WTC11 (cell line): Measurements from ENCODE around the gene FHIT. TPM values are rescaled to one million over a fixed set of nuclear protein-coding genes. Genes with fewer than 3 reads are reported as not detected.

Experiments used
- ATAC-seq: fragments of 200-7000 bp; cut with Tn5 transposase; 2 replicates; pipeline ENCODE4 v1.10.0; 2021; ENCODE audit warnings: mild to moderate bottlenecking, moderate library complexity
- CTCF ChIA-PET: fragments of 300-600 bp; sonication (Branson Sonifier 250); formaldehyde crosslinking; loops from one replicate; lab custom pipeline; 2021; ENCODE audit warnings: antibody characterized with exemption; lab: Charles Lee
- POLR2A ChIA-PET: fragments of 350-600 bp; sonication (Branson Sonifier 250); formaldehyde crosslinking; loops from one replicate; lab custom pipeline; 2021; ENCODE audit warnings: antibody characterized with exemption; lab: Charles Lee
- DNase-seq: peaks from one replicate; pipeline ENCODE4 v3.0.0; 2021; ENCODE audit warnings: low spot score
- H3K27ac Mint-ChIP-seq: 2 replicates; pipeline ENCODE4 v1.8.0; 2021; ENCODE audit warnings: mixed read lengths
- H3K27me3 Mint-ChIP-seq: 2 replicates; pipeline ENCODE4 v1.8.0; 2021; ENCODE audit warnings: low read depth, mild to moderate bottlenecking, moderate library complexity, mixed read lengths
- H3K36me3 Mint-ChIP-seq: 2 replicates; pipeline ENCODE4 v1.8.0; 2021; ENCODE audit warnings: mixed read lengths
- H3K4me1 Mint-ChIP-seq: 2 replicates; pipeline ENCODE4 v1.8.0; 2022; ENCODE audit warnings: mixed read lengths
- H3K4me3 Mint-ChIP-seq: 2 replicates; pipeline ENCODE4 v1.8.0; 2021; ENCODE audit warnings: mild to moderate bottlenecking, moderate library complexity, mixed read lengths
- H3K9me3 Mint-ChIP-seq: 2 replicates; pipeline ENCODE4 v1.8.0; 2021; ENCODE audit warnings: mixed read lengths
- AFF4 ChIP-seq: sonication (generic); formaldehyde crosslinking; IDR thresholded peaks from 2 replicates; pipeline ENCODE4 v1.8.1; 2023; ENCODE audit warnings: mild to moderate bottlenecking, missing genetic modification reagents, borderline replicate concordance
- ARID4B ChIP-seq: sonication (generic); formaldehyde crosslinking; IDR thresholded peaks from 2 replicates; pipeline ENCODE4 v1.8.0; 2023; ENCODE audit warnings: missing genetic modification reagents, mild to moderate bottlenecking, borderline replicate concordance
- CDX4 ChIP-seq: fragments of 250-450 bp; sonication (Bioruptor Pico); IDR thresholded peaks from 2 replicates; pipeline ENCODE4 v1.9.0; 2021; ENCODE audit warnings: moderate library complexity, mild to moderate bottlenecking, inconsistent platforms, borderline replicate concordance
- ETV6 ChIP-seq: sonication (generic); formaldehyde crosslinking; IDR thresholded peaks from 2 replicates; pipeline ENCODE4 v1.8.1; 2022; ENCODE audit warnings: mild to moderate bottlenecking, missing genetic modification reagents
- FOXJ3 ChIP-seq: sonication (generic); formaldehyde crosslinking; IDR thresholded peaks from 2 replicates; pipeline ENCODE4 v1.9.0; 2021; ENCODE audit warnings: missing genetic modification reagents, mild to moderate bottlenecking, borderline replicate concordance
- IRF1 ChIP-seq: sonication (generic); formaldehyde crosslinking; IDR thresholded peaks from 2 replicates; pipeline ENCODE4 v1.8.0; 2023; ENCODE audit warnings: missing genetic modification reagents
- JAZF1 ChIP-seq: fragments of 250-450 bp; sonication (Bioruptor Pico); IDR thresholded peaks from 2 replicates; pipeline ENCODE4 v1.9.0; 2021; ENCODE audit warnings: moderate library complexity, mild to moderate bottlenecking, inconsistent platforms
- JUN ChIP-seq: sonication (generic); formaldehyde crosslinking; IDR thresholded peaks from 2 replicates; pipeline ENCODE4 v1.8.0; 2023; ENCODE audit warnings: mild to moderate bottlenecking, missing genetic modification reagents
- MLX ChIP-seq: sonication (generic); formaldehyde crosslinking; IDR thresholded peaks from 2 replicates; pipeline ENCODE4 v1.8.1; 2023; ENCODE audit warnings: mild to moderate bottlenecking, missing genetic modification reagents, moderate library complexity
- MXD4 ChIP-seq: fragments of 250-450 bp; sonication (Bioruptor Pico); IDR thresholded peaks from 2 replicates; pipeline ENCODE4 v1.8.0; 2021; ENCODE audit warnings: mild to moderate bottlenecking, moderate library complexity, borderline replicate concordance
- NFATC4 ChIP-seq: fragments of 250-450 bp; sonication (Bioruptor Pico); IDR thresholded peaks from 2 replicates; pipeline ENCODE4 v1.9.0; 2021; ENCODE audit warnings: mild to moderate bottlenecking
- NFE2L1 ChIP-seq: sonication (generic); formaldehyde crosslinking; IDR thresholded peaks from 2 replicates; pipeline ENCODE4 v1.8.1; 2023; ENCODE audit warnings: missing genetic modification reagents
- NR3C1 ChIP-seq: sonication (generic); formaldehyde crosslinking; conservative IDR thresholded peaks from 2 replicates; pipeline ENCODE4 v1.8.1; 2023; ENCODE audit warnings: low read depth, mild to moderate bottlenecking, missing genetic modification reagents
- STAT6 ChIP-seq: sonication (generic); formaldehyde crosslinking; conservative IDR thresholded peaks from 2 replicates; pipeline ENCODE4 v1.8.1; 2023; ENCODE audit warnings: mild to moderate bottlenecking, low read depth, missing genetic modification reagents, moderate library complexity
- TCF7 ChIP-seq: sonication (generic); formaldehyde crosslinking; IDR thresholded peaks from 2 replicates; pipeline ENCODE4 v1.8.0; 2022; ENCODE audit warnings: mild to moderate bottlenecking, low read depth, missing genetic modification reagents, moderate library complexity
- ZNF396 ChIP-seq: fragments of 250-450 bp; sonication (Bioruptor Pico); IDR thresholded peaks from 2 replicates; pipeline ENCODE4 v1.8.0; 2021; ENCODE audit warnings: mild to moderate bottlenecking, moderate library complexity, borderline replicate concordance
- total RNA-seq: library from RNA; stranded (reverse); gene quantifications from 3 replicates; pipeline ENCODE4 v1.2.3, GENCODE V29; 2021

FHIT gene
- total RNA-seq, 1 experiment from 2014 or later: 2.6 TPM

GRCh38 chr3:60603860-60604259 is 647.4 kb downstream of the FHIT start:
- no peak overlapping the region for H3K4me3 Mint-ChIP-seq
- peaks cover 32% of the 10 kb centered on the region for H3K4me1 Mint-ChIP-seq
- no peaks in the 10 kb centered on the region for H3K27me3 Mint-ChIP-seq
- CTCF ChIA-PET: no interaction called here
- no peak for TF ChIP-seq NFATC4 (CRISPR knock-in tag)
- no peak for TF ChIP-seq MLX (CRISPR knock-in tag)
- TF ChIP-seq JAZF1 (CRISPR knock-in tag): no peak
- TF ChIP-seq JUN: no peak
- TF ChIP-seq CDX4 (CRISPR knock-in tag): no peak
- no peak for TF ChIP-seq IRF1
- no peak for TF ChIP-seq ZNF396 (CRISPR knock-in tag)
- TF ChIP-seq MXD4 (CRISPR knock-in tag): no peak
- TF ChIP-seq AFF4 (CRISPR knock-in tag): no peak
- TF ChIP-seq FOXJ3 (CRISPR knock-in tag): no peak
- TF ChIP-seq NFE2L1 (CRISPR knock-in tag): no peak
- TF ChIP-seq NR3C1: no peak
- TF ChIP-seq TCF7 (CRISPR knock-in tag): no peak
- TF ChIP-seq STAT6 (CRISPR knock-in tag): no peak
- no peak for TF ChIP-seq ARID4B (CRISPR knock-in tag)
- no peak for TF ChIP-seq ETV6 (CRISPR knock-in tag)
- H3K9me3 Mint-ChIP-seq: no peaks in the 10 kb centered on the region
- no peaks in the 10 kb centered on the region for H3K36me3 Mint-ChIP-seq
- DNase-seq: no peak
- no peak overlapping the region for H3K27ac Mint-ChIP-seq
- ATAC-seq: no peak
- POLR2A ChIA-PET: no interaction called here
